ENCODE measurements around the gene SYT9.

Gene SYT9

GRCh38 chr11:7251836-7252682 is at the start of gene SYT9:
Gene SYT9 (plus strand): TSS chr11:7251904. CDS start chr11:7252187, 283 bp downstream.
- peak; percentile 67 for DNase-seq (ENCODE audit: low spot score)

GRCh38 chr11:7202412-7202811 is 49.3 kb upstream of the SYT9 start:
- DNase-seq (ENCODE audit: low spot score): no peak

GRCh38 chr11:7204778-7205177 is 46.9 kb upstream of the SYT9 start:
- no peak for DNase-seq (ENCODE audit: low spot score)

GRCh38 chr11:7208391-7208790 is 43.3 kb upstream of the SYT9 start:
- no peak for DNase-seq (ENCODE audit: low spot score)

- DNase-seq (ENCODE audit: low spot score): no peak
These were observed 32.2 kb upstream of the SYT9 start for GRCh38 chr11:7219491-7219890.

GRCh38 chr11:7220636-7221035 is 31.1 kb upstream of the SYT9 start:
- DNase-seq (ENCODE audit: low spot score): no peak

GRCh38 chr11:7222619-7223018 is 29.1 kb upstream of the SYT9 start:
- DNase-seq (ENCODE audit: low spot score): no peak

- no peak for DNase-seq (ENCODE audit: low spot score)
These were observed 11.8 kb upstream of the SYT9 start for GRCh38 chr11:7239877-7240276.

- DNase-seq (ENCODE audit: low spot score): no peak
These were observed 6.4 kb upstream of the SYT9 start for GRCh38 chr11:7245341-7245740.

GRCh38 chr11:7246179-7246578 is 5.5 kb upstream of the SYT9 start:
- peak; percentile 10 for DNase-seq (ENCODE audit: low spot score)

- DNase-seq (ENCODE audit: low spot score): no peak
These were observed 1.5 kb upstream of the SYT9 start for GRCh38 chr11:7250166-7250565.

- no peak for DNase-seq (ENCODE audit: low spot score)
These were observed 243 bp upstream of the SYT9 start for GRCh38 chr11:7251487-7251835.

- peak; percentile 6 for DNase-seq (ENCODE audit: low spot score)
These were observed 1.0 kb downstream of the SYT9 start for GRCh38 chr11:7252683-7253213.

- no peak for DNase-seq (ENCODE audit: low spot score)
These were observed 2.1 kb downstream of the SYT9 start for GRCh38 chr11:7253800-7254199.

- DNase-seq (ENCODE audit: low spot score): no peak
These were observed 3.1 kb downstream of the SYT9 start for GRCh38 chr11:7254731-7255291.

GRCh38 chr11:7256943-7257342 is 5.2 kb downstream of the SYT9 start:
- DNase-seq (ENCODE audit: low spot score): no peak

GRCh38 chr11:7257724-7258123 is 6.0 kb downstream of the SYT9 start:
- no peak for DNase-seq (ENCODE audit: low spot score)

GRCh38 chr11:7261578-7261977 is 9.9 kb downstream of the SYT9 start:
- no peak for DNase-seq (ENCODE audit: low spot score)

GRCh38 chr11:7262672-7263071 is 11.0 kb downstream of the SYT9 start:
- no peak for DNase-seq (ENCODE audit: low spot score)

GRCh38 chr11:7263842-7264241 is 12.1 kb downstream of the SYT9 start:
- DNase-seq (ENCODE audit: low spot score): no peak

- no peak for DNase-seq (ENCODE audit: low spot score)
These were observed 17.1 kb downstream of the SYT9 start for GRCh38 chr11:7268758-7269157.

GRCh38 chr11:7270233-7270865 is 18.6 kb downstream of the SYT9 start:
- no peak for DNase-seq (ENCODE audit: low spot score)

- DNase-seq (ENCODE audit: low spot score): no peak
These were observed 20.7 kb downstream of the SYT9 start for GRCh38 chr11:7272373-7272772.
